Measurements from ENCODE around the gene ERC1.

Gene ERC1

GRCh38 chr12:1108276-1108675 is 117.3 kb downstream of the ERC1 start:
- Histone ChIP-seq H3K27ac (no peak overlapping the region), H3K4me1 (ENCODE audit: low read depth, poor library complexity, severe bottlenecking) (peaks cover 30% of the 10 kb centered on the region), H4K20me1 (ENCODE audit: insufficient read depth) (no peaks in the 10 kb centered on the region; the same call in 1 of the 2 replicates), H3K9ac (no peak overlapping the region), H3K36me3 (ENCODE audit: insufficient read depth) (no peaks in the 10 kb centered on the region), H3K27me3 (ENCODE audit: insufficient read depth, low read depth) (no peaks in the 10 kb centered on the region), H3K79me2 (ENCODE audit: insufficient read depth, low read depth) (0 out of 2 replicates have a peak, but pooled peaks cover 7% of the 10 kb centered on the region), H3K4me3 (IDR thresholded peaks at IDR 0.05; ENCODE audit: insufficient read depth, low read depth, low read length) (no peak overlapping the region), H2AFZ (ENCODE audit: low read depth) (no peak overlapping the region), H3K4me2 (no peak overlapping the region; the same call in 1 of the 2 replicates)
- TF ChIP-seq CTCF (conservative IDR thresholded peaks at IDR 0.05; ENCODE audit: low read depth, low read length) = no peak

DNA sequence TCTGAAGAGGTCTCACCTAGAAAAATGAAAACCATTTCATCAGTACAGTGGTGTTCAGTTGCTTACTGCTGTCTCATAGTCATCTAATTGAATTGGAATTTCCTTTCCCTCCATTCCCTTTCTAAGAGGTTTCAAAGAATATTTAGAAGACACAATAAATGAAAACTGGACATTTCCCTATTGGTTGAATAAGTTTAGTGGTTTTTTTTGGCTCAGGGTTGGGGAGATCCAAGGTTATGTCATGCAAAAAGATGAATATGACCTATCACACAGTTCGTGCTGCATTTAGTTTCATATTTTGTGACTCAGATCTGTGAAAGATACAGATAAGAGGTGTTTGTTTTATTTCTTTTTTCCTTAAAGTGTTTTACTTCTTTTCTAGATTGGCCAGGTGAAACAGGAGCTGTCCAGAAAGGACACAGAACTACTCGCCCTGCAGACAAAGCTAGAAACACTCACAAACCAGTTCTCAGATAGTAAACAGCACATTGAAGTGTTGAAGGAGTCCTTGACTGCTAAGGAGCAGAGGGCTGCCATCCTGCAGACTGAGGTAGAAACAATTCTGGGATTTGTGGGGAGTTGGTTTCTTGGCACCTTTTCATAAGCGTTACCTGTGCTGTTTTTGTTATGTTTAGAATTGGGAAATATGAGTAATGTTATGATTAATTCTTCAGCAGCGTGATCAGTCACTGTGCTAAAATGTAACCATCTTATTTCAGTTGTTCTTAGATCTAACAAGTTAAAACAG is 124.6 kb downstream of the ERC1 start:
- Histone ChIP-seq H3K27ac (no peak overlapping the region), H4K20me1 (ENCODE audit: insufficient read depth) (no peaks in the 10 kb centered on the region), H3K27me3 (ENCODE audit: insufficient read depth, low read depth) (no peaks in the 10 kb centered on the region), H3K79me2 (ENCODE audit: insufficient read depth, low read depth) (no peaks in the 10 kb centered on the region; the same call in 1 of the 2 replicates), H3K36me3 (ENCODE audit: insufficient read depth) (no peaks in the 10 kb centered on the region), H3K4me1 (ENCODE audit: low read depth, poor library complexity, severe bottlenecking) (peaks cover 68% of the 10 kb centered on the region), H3K9ac (no peak overlapping the region), H3K4me2 (no peak overlapping the region), H2AFZ (ENCODE audit: low read depth) (no peak overlapping the region), H3K4me3 (IDR thresholded peaks at IDR 0.05; ENCODE audit: insufficient read depth, low read depth, low read length) (no peak overlapping the region)
- TF ChIP-seq CTCF (conservative IDR thresholded peaks at IDR 0.05; ENCODE audit: low read depth, low read length) = no peak

- no peak overlapping the region for H2AFZ ChIP-seq (ENCODE audit: low read depth)
- no peaks in the 10 kb centered on the region; the same call in 1 of the 2 replicates for H3K79me2 ChIP-seq (ENCODE audit: insufficient read depth, low read depth)
- H3K36me3 ChIP-seq (ENCODE audit: insufficient read depth) = no peaks in the 10 kb centered on the region
- no peaks in the 10 kb centered on the region for H3K27me3 ChIP-seq (ENCODE audit: insufficient read depth, low read depth)
- no peak overlapping the region for H3K4me2 ChIP-seq
- no peak for TF ChIP-seq CTCF (conservative IDR thresholded peaks at IDR 0.05; ENCODE audit: low read depth, low read length)
- no peaks in the 10 kb centered on the region for H4K20me1 ChIP-seq (ENCODE audit: insufficient read depth)
- no peak overlapping the region for H3K27ac ChIP-seq
- H3K4me1 ChIP-seq (ENCODE audit: low read depth, poor library complexity, severe bottlenecking) = peaks cover 74% of the 10 kb centered on the region
- H3K9ac ChIP-seq = no peak overlapping the region
- H3K4me3 ChIP-seq (IDR thresholded peaks at IDR 0.05; ENCODE audit: insufficient read depth, low read depth, low read length) = no peak overlapping the region
Observed at GRCh38 chr12:1117371-1117770, 126.3 kb downstream of the ERC1 start.

- H3K36me3 ChIP-seq (ENCODE audit: insufficient read depth) = no peaks in the 10 kb centered on the region
- H3K79me2 ChIP-seq (ENCODE audit: insufficient read depth, low read depth) = no peaks in the 10 kb centered on the region; the same call in 1 of the 2 replicates
- H2AFZ ChIP-seq (ENCODE audit: low read depth) = no peak overlapping the region
Observed at GRCh38 chr12:1117970-1118563, 127.0 kb downstream of the ERC1 start.

More at GRCh38 chr12:1117970-1118563, 127.0 kb downstream of the ERC1 start:
- TF ChIP-seq CTCF (conservative IDR thresholded peaks at IDR 0.05; ENCODE audit: low read depth, low read length) = peak; percentile 96
- no peak overlapping the region for H3K27ac ChIP-seq
- H3K4me1 ChIP-seq (ENCODE audit: low read depth, poor library complexity, severe bottlenecking) = peaks cover 76% of the 10 kb centered on the region
- peak overlapping the region; percentile 8; the same call in 1 of the 2 replicates for H3K4me2 ChIP-seq
- H3K4me3 ChIP-seq (IDR thresholded peaks at IDR 0.05; ENCODE audit: insufficient read depth, low read depth, low read length) = no peak overlapping the region
- H3K27me3 ChIP-seq (ENCODE audit: insufficient read depth, low read depth) = no peaks in the 10 kb centered on the region
- H4K20me1 ChIP-seq (ENCODE audit: insufficient read depth) = no peaks in the 10 kb centered on the region
- H3K9ac ChIP-seq = no peak overlapping the region
